Measurements from ENCODE around the gene MZB1.

- TF ChIP-seq ZNF138 (CRISPR knock-in tag; conservative IDR thresholded peaks at IDR 0.05) = no peak
- no peak for TF ChIP-seq USF2 (CRISPR knock-in tag; IDR thresholded peaks at IDR 0.05)
- no peak for TF ChIP-seq NFYB (CRISPR knock-in tag; conservative IDR thresholded peaks at IDR 0.05; ENCODE audit: low read depth)
- TF ChIP-seq CTCF (IDR thresholded peaks at IDR 0.05) = no peak
- no peak for TF ChIP-seq USF1 (CRISPR knock-in tag; IDR thresholded peaks at IDR 0.05)
- TF ChIP-seq PREB (CRISPR knock-in tag; IDR thresholded peaks at IDR 0.05; ENCODE audit: borderline replicate concordance) = no peak
- TF ChIP-seq CREM (CRISPR knock-in tag; IDR thresholded peaks at IDR 0.05) = no peak
- TF ChIP-seq FOXK1 (CRISPR knock-in tag; IDR thresholded peaks at IDR 0.05) = no peak
- no peak for TF ChIP-seq MAX (CRISPR knock-in tag; IDR thresholded peaks at IDR 0.05)
- TF ChIP-seq FOXJ3 (CRISPR knock-in tag; IDR thresholded peaks at IDR 0.05; ENCODE audit: borderline replicate concordance) = no peak
Measured at GRCh38 chr5:139407517-139407916, 17.8 kb upstream of the MZB1 start.

Measured in WTC11 (cell line).